ENCODE measurements around the gene KCNIP4.

KCNIP4 gene

DNA sequence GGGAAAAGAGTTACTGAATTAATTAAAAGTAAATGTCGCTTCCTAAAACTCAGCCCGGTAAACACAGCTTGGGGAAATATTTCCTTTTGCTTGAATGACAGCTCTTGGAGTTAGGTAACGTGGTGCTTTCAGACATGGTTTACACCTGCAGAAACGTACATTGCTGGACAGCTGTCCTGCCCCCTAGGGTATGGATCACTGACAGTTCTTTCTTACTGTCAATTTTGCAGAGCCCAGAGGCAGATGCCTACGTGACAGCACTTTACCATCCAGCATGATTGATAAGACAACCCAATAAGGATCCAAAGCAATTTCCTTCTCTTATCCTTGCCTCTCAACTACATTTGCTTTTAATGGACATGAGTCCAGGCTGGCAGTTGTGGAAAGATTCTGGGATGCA is 913.8 kb downstream of the KCNIP4 start:
- DNase-seq (ENCODE audit: insufficient read length, low spot score): no peak
- no peak for TF ChIP-seq POLR2A (IDR thresholded peaks at IDR 0.05; ENCODE audit: low read depth, low read length)
- FAIRE-seq: no peak

DNA sequence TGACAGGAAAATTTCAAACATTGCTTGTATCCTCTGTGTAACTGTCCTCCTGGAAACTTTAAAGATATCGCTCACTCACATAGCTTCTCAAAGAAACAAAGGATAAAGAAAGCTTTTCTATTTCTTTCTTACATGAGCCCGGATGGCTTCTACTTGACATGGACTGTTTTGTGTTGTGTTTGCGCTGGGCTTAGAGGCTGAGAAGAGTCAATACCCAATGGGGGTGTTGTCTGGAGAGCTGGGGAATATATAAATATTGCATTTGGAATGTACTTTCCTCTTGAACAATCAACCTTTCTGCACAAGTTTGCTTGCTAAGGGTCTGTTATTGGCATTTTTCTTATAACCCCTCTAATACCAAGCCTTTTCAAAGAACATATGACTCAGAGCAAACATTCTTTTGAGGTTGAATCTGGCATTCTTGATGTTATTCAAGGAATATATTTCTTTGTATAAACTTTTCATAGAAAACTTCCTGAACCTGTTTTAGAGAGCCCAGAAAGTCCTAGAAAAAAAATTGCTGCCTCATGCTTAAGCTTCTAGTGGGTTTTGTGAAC is 916.4 kb downstream of the KCNIP4 start:
- DNase-seq (ENCODE audit: insufficient read length, low spot score): no peak
- FAIRE-seq: no peak
- no peak for TF ChIP-seq POLR2A (IDR thresholded peaks at IDR 0.05; ENCODE audit: low read depth, low read length)

DNA sequence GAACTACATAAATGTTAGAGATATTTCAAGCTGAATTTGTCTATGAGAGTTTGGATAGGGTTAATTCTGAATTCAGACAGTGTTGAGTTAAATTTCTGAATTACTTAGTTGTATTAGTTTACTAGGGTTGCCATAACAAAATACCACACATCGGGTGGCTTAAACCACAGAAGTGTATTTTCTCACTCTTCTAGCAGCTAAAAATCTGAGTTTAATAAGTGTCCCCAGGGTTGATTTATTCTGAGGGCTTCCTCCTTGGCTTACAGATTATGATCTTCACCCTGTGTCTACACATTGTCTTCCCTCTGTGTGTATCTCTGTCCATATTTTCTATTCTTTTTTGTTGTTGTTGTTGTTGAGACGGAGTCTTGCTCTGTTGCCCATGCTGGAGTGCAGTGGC is 929.8 kb downstream of the KCNIP4 start:
- no peak for TF ChIP-seq POLR2A (IDR thresholded peaks at IDR 0.05; ENCODE audit: low read depth, low read length)
- FAIRE-seq (no peak), DNase-seq (ENCODE audit: insufficient read length, low spot score) (no peak)

DNA sequence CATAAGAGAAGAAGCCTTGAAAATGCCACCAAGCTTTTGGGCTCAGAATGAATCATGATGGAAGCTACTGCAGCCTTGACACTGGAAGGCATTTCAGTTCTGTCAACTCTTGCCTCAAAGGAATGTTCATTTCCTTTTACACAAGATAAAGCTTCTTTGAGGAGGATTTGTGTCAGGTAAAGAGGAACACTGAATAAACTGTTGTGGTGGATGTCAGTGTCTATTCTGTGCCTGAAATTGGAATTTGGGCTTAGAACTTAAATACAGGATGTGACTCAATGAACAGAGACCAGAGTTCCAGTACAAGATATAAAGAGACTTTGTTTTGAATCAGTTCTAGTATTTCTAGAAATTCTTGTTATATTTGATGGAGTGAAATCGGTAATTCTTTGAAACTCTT is 935.1 kb downstream of the KCNIP4 start:
- FAIRE-seq: no peak
- DNase-seq (ENCODE audit: insufficient read length, low spot score): no peak
- TF ChIP-seq POLR2A (IDR thresholded peaks at IDR 0.05; ENCODE audit: low read depth, low read length): no peak

DNA sequence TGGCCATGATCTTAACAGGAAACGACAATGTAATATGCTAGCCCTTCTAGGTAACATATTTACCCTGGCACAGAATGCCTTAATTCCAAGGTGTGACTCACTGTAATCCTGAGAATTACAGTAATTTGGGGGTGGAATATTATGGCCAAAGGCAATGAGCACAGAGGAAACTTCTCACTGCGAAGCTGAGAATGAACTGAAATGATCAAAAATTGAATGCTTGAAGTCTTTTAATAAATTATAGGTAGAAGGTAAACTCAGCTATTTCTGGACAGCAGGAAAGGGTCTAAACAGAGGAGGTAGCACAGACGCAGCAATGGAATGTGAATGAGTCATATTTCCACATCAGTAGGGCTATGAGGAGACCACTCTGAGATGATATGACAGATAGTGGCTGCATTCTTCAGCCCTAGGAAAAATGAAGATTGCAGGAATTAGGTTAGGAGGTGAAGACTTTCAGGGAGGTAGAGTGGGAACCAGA is 935.7 kb downstream of the KCNIP4 start:
- no peak for DNase-seq (ENCODE audit: insufficient read length, low spot score)
- no peak for FAIRE-seq
- no peak for TF ChIP-seq POLR2A (IDR thresholded peaks at IDR 0.05; ENCODE audit: low read depth, low read length)

DNA sequence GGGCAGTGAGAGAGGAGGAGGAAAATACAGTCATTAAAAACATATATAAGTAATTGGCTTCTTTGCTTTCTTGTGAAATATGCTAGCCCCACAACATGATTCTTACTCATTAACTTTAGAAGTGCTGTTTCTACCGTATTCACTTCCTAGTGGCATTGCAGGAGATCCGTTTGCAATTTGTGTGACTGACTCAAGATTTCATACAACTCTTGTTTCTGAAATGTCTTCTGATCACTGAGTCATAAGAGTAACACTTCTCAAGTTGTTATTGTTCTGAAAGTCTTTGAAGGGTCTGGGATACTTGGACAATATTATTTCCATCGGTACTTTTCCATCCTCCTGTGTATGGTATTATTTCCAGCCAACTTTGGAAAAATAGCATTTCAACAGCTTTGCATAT is 937.5 kb downstream of the KCNIP4 start:
- DNase-seq (ENCODE audit: insufficient read length, low spot score): no peak
- FAIRE-seq: no peak
- TF ChIP-seq POLR2A (IDR thresholded peaks at IDR 0.05; ENCODE audit: low read depth, low read length): no peak

DNA sequence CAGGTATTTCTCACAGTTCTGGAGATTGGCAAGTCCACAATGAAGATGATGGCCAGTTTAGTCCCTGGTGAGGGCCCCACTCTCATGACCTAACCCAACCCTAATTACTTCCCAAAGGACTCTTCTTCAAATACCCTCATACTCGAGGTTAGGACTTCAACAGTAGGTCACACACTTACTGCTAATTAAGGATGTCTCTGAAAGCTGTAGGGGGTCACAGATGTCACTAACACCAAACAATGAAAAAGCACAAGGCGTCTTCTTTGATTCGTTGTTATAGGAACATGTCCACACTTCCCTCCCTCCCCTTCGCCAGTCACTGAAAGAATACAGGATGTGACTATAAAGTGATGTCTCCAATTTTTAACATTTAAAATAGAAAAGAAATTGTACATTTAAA is 938.6 kb downstream of the KCNIP4 start:
- no peak for TF ChIP-seq POLR2A (IDR thresholded peaks at IDR 0.05; ENCODE audit: low read depth, low read length)
- no peak for DNase-seq (ENCODE audit: insufficient read length, low spot score)
- FAIRE-seq: no peak

DNA sequence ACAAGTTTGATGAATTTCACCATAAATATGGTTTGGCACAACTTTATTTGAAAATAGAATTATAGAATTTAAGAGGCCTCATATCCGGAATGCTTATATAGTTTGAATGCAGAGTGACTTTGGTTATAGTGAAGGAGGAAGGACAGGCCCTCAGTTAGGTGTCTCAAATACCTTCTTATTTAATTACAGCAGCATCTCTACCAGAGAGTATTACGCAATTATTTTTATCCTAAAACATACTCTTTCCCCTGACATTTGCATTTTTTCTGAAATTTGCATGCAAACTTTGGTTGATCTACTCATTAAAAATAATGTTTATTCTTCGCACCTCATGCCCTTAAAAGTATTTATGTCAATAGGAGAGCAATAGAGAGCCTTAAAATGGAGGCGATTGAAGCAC is 942.9 kb downstream of the KCNIP4 start:
- DNase-seq (ENCODE audit: insufficient read length, low spot score) (no peak), FAIRE-seq (no peak)
- TF ChIP-seq POLR2A (IDR thresholded peaks at IDR 0.05; ENCODE audit: low read depth, low read length): no peak

DNA sequence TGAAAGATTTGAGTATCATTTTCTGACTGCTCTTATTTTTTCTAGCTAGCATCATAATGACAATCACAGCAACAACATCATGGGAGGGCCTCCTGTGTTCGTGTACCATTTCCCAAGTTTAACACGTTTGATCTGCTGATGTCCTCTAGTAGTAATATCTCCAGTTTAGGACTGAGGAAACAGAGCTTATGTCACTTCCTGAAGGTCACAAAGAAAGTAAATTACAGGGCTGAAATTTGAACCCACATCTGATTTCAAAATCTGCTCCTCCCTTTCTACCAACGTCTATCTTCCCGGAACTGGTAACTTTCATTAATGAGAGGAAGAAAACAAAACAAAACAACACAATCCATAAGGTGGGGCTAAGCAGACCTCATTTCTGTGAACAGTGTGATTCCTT is 945.6 kb downstream of the KCNIP4 start:
- no peak for FAIRE-seq
- no peak for TF ChIP-seq POLR2A (IDR thresholded peaks at IDR 0.05; ENCODE audit: low read depth, low read length)
- DNase-seq (ENCODE audit: insufficient read length, low spot score): no peak

DNA sequence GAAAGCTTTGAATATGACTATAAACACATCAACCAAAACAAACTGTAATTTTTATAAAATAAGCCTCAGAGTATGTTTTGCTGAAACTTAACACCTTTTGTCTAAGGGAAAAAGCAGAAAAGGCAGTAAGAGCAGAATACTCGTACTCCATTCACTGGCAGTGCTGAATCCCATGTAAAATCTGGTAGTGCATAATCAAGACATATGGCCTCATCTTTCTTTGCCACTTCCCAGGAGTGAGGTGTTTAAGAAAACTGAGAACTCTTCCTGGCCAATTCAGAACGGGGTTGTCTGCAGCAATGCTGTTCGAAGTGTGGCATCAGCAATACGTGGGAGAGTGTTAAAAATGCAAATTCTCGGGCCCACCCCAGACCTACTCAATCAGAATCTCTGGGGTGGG is 946.3 kb downstream of the KCNIP4 start:
- DNase-seq (ENCODE audit: insufficient read length, low spot score) (no peak), FAIRE-seq (no peak)
- TF ChIP-seq POLR2A (IDR thresholded peaks at IDR 0.05; ENCODE audit: low read depth, low read length): no peak

DNA sequence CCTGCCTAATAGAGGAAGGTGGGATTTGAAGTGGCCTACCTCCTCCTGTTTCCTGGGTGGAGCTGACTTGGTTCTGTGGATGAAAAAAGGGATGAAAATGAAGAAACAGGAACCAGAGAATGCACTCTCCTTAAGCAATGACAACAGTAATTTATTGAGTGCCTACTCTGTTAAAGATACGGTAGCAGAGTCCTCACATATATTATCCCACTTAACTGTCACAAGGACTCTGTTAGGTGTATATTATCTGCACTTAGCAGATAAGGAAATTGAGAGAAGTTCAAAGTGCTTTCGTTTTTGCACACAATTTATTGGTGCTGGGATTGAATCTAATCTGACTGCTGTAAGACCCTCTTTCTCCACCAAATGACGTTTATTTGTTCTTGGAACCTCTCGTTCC is 947.1 kb downstream of the KCNIP4 start:
- DNase-seq (ENCODE audit: insufficient read length, low spot score) (no peak), FAIRE-seq (no peak)
- no peak for TF ChIP-seq POLR2A (IDR thresholded peaks at IDR 0.05; ENCODE audit: low read depth, low read length)

DNA sequence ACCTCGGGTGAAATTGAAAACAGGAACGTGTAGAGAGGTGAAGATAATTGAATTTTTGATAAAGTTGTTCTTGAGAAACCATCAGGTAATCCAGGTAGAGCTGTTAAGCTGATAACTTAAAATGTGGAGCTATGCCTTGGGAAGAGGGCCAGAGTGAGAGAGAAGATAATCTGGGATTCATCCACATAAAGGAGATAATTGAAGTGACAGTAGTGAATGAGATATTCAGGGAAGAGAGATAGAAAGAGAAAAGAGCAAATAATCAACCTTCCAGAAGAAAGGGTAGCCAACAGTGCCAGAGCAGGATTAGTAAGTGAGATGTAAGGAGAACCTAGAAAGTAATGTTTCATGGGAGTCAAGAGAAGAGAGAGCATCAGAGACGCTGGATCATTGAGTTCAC is 950.7 kb downstream of the KCNIP4 start:
- no peak for FAIRE-seq
- TF ChIP-seq POLR2A (IDR thresholded peaks at IDR 0.05; ENCODE audit: low read depth, low read length): no peak
- DNase-seq (ENCODE audit: insufficient read length, low spot score): no peak

DNA sequence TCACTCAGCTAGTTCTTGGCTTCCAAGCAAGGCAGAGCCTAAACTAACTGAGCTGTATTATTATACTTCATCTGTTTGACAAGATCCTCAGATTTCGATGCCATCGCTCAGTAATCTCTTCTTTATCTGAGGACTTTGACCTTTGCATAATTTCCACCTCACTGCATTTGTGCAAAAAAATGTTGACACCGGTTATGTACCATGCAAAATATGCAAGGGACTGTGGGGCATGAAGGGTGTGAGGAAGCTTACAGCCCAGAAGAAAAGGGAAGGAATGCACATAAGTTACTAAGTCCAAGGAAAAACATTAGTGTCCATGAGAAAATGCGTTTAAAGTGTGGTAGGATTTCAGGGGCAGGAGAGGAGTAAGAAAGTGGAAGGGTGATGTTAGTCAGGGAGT is 953.0 kb downstream of the KCNIP4 start:
- FAIRE-seq: no peak
- TF ChIP-seq POLR2A (IDR thresholded peaks at IDR 0.05; ENCODE audit: low read depth, low read length): no peak

DNA sequence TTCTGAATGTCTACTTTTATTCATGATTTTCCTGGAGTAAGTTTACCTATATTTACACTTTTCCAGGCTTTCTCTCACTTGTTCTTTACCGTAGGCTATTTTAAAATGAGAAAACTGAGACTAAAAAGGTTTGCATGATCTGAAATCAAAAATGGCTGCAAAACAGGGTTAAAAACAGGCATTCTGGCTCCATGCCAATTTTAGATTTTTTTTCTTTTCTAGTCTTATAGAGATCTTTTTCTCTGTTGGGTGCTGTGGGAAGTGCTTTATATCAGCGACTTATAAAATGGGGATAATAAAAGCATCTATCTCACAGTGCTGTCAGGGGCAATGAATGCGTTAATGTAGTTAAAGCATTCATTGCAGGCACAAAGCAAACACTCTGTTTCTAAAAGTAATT is 953.6 kb downstream of the KCNIP4 start:
- FAIRE-seq (no peak), DNase-seq (ENCODE audit: insufficient read length, low spot score) (no peak)
- no peak for TF ChIP-seq POLR2A (IDR thresholded peaks at IDR 0.05; ENCODE audit: low read depth, low read length)

More for the DNA sequence above, 953.0 kb downstream of the KCNIP4 start:
- DNase-seq (ENCODE audit: insufficient read length, low spot score): no peak

DNA sequence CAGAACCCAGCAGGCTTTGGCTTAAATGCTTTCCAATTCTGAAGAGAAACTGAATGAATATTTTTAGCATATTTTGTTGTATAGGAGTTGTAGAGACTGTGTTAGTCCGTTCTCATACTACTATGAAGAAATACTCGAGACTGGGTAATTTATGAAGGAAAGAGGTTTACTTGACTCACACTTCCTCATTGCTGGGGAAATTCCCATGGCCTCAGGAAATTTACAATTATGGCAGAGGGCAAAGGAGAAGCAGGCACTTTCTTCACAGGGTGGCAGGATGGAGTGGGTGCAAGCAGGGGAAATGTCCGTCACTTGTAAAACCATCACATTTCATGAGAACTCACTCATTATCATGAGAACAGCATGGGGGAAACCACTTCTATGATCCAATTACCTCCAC is 956.6 kb downstream of the KCNIP4 start:
- FAIRE-seq: no peak
- no peak for TF ChIP-seq POLR2A (IDR thresholded peaks at IDR 0.05; ENCODE audit: low read depth, low read length)
- DNase-seq (ENCODE audit: insufficient read length, low spot score): no peak

DNA sequence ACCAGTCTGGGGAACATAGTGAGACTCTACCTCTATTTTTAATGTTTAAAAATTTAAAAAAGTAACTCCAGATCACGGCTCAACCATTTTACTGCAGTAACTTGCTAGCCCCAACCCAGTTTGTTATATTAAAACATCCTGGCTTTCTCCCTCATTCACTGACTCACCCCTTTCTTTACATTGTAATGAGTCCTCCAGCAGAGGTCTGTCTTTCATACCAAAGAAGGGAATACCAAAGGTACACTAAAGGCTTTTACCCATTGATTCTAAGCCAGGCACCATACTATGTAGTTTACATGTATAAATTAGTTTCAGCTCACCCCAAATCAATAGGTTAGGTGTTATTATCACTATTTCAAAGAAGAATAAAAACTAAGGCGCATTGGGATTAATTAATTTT is 961.4 kb downstream of the KCNIP4 start:
- DNase-seq (ENCODE audit: insufficient read length, low spot score) (no peak), FAIRE-seq (no peak)
- no peak for TF ChIP-seq POLR2A (IDR thresholded peaks at IDR 0.05; ENCODE audit: low read depth, low read length)
